ENCODE results near the gene TMEM80. TPM values are rescaled to one million over a fixed set of nuclear protein-coding genes. Genes with fewer than 3 reads are reported as not detected.
"Not testable (repeated sequence)": the region's sequence is repeated elsewhere in the genome, so short reads cannot be mapped to it uniquely, and the experiment has no call there.

TMEM80 gene
- total RNA-seq, 1 experiment from 2014 or later, result 25.4 TPM

DNA sequence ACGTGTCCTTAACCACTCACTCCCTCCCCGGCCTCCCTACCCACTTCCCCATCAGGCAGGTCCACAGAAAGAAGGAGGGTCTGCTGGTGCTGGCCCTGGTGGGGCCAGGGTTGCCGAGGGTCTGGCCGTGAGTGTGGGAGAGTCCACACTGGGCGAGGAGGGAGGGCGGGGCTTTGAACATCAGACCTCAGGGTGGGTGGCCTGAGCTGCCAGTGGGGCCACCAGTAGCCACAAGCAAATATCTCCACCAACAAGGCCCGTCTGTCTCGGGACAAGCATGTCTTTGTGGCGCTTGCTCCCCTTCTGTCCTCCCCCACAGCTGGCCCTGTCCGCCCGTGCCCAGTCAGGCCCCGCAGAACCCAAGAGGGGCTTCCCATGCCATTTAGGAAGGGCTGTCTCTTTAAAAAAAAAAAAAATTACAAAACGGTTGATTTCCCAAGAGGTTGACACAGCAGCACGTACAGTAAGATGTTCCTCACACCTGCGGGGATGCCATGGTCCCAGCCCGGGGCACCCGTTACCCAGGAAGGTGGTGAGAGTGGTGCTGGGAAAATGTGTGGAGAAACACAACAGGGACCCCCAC lies 34.0 kb downstream of the TMEM80 start:
- Histone ChIP-seq H3K9me3 (ENCODE audit: low read length) (no peaks in the 10 kb centered on the region), H3K4me1 (ENCODE audit: low read length) (peaks cover 27% of the 10 kb centered on the region), H2AFZ (ENCODE audit: low read length) (no peak overlapping the region), H3K27ac (ENCODE audit: low read length) (no peak overlapping the region), H3K79me2 (ENCODE audit: low read length) (no peaks in the 10 kb centered on the region), H3K9me2 (replicated peaks; ENCODE audit: insufficient read depth, low read length) (no peaks in the 10 kb centered on the region), H3K36me3 (ENCODE audit: insufficient read depth, low read length) (no peaks in the 10 kb centered on the region), H3K4me2 (ENCODE audit: low read depth, low read length, poor library complexity, severe bottlenecking) (no peak overlapping the region), H3K9ac (ENCODE audit: low read length) (peak overlapping the region; percentile 24; the same call in 1 of the 2 replicates), H4K20me1 (ENCODE audit: insufficient read depth, low read depth, low read length) (0 out of 2 replicates have a peak, but pooled peaks cover 4% of the 10 kb centered on the region), H3K27me3 (ENCODE audit: low read length) (no peaks in the 10 kb centered on the region), H3K4me3 (ENCODE audit: low read length) (no peak overlapping the region)
- DNase-seq, result no peak

DNA sequence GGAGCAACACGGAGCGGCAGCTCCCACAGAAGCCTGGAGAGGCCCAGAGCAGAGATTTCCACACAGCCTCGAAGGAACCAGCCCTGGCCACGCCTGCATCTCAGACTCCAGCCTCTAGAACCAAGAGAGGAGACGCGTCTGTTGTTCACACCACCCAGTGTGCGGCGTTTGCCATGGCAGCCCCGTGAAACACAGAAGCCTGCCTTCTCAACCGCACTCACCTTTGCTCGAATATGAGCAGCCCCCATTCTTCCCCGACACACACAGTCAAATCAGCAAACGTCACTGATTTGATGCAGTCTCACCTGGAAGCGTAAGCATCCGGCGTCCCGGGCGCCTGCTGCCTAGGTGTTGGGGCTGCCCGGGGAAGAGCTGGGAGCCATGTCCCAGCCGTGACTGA lies 37.5 kb downstream of the TMEM80 start:
- Histone ChIP-seq H3K9me3 (ENCODE audit: low read length) (no peaks in the 10 kb centered on the region), H3K4me3 (ENCODE audit: low read length) (no peak overlapping the region), H3K79me2 (ENCODE audit: low read length) (no peaks in the 10 kb centered on the region), H3K9me2 (replicated peaks; ENCODE audit: insufficient read depth, low read length) (no peaks in the 10 kb centered on the region), H3K4me2 (ENCODE audit: low read depth, low read length, poor library complexity, severe bottlenecking) (no peak overlapping the region), H3K27ac (ENCODE audit: low read length) (no peak overlapping the region), H3K27me3 (ENCODE audit: low read length) (no peaks in the 10 kb centered on the region), H3K9ac (ENCODE audit: low read length) (no peak overlapping the region), H2AFZ (ENCODE audit: low read length) (no peak overlapping the region), H4K20me1 (ENCODE audit: insufficient read depth, low read depth, low read length) (no peaks in the 10 kb centered on the region), H3K4me1 (ENCODE audit: low read length) (peaks cover 10% of the 10 kb centered on the region), H3K36me3 (ENCODE audit: insufficient read depth, low read length) (no peaks in the 10 kb centered on the region)
- DNase-seq, result no peak

DNA sequence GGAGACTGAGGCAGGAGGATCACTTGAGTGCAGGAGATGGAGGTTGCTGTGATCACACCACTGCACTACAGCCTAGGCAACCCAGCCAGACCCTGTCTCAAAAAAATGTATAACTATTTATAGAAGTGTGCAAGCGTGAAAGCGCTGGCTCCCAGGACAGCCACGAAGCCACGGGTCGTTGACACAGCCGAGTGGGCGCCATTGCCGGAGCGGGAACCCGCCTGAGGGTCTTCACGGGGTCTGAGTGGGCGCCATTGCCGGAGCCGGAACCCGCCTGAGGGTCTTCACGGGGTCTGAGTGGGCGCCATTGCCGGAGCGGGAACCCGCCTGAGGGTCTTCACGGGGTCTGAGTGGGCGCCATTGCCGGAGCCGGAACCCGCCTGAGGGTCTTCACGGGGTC lies 38.9 kb downstream of the TMEM80 start:
- not testable (repeated sequence) for H3K27me3 ChIP-seq (ENCODE audit: low read length); H3K9me3 ChIP-seq (ENCODE audit: low read length); DNase-seq; H3K36me3 ChIP-seq (ENCODE audit: insufficient read depth, low read length); H4K20me1 ChIP-seq (ENCODE audit: insufficient read depth, low read depth, low read length); H3K4me2 ChIP-seq (ENCODE audit: low read depth, low read length, poor library complexity, severe bottlenecking); H3K4me1 ChIP-seq (ENCODE audit: low read length); H3K9me2 ChIP-seq (replicated peaks; ENCODE audit: insufficient read depth, low read length); H3K79me2 ChIP-seq (ENCODE audit: low read length); H2AFZ ChIP-seq (ENCODE audit: low read length); H3K9ac ChIP-seq (ENCODE audit: low read length); H3K4me3 ChIP-seq (ENCODE audit: low read length); H3K27ac ChIP-seq (ENCODE audit: low read length)

DNA sequence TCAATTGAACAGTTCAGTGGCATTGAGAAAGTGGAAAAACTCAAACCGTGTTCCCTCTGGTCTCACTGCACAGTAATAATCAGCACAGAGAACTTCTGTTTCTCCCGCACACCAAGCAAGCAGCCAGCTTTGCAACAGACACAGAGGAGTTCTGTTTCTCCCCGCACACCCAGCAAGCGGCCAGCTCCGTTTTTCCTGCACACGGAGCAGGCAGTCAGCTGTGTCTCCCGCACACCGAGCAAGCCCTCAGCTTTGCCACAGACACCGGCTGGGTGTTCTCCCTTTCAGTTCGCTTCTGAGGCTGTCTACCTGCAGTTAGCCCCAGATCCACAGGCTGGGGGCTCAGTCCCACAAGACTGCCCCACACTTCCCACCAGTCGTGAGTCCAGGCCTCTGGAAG lies 41.8 kb downstream of the TMEM80 start:
- Histone ChIP-seq H3K79me2 (ENCODE audit: low read length) (no peaks in the 10 kb centered on the region), H3K36me3 (ENCODE audit: insufficient read depth, low read length) (no peaks in the 10 kb centered on the region), H3K27me3 (ENCODE audit: low read length) (no peaks in the 10 kb centered on the region), H3K27ac (ENCODE audit: low read length) (no peak overlapping the region), H4K20me1 (ENCODE audit: insufficient read depth, low read depth, low read length) (no peaks in the 10 kb centered on the region), H3K4me1 (ENCODE audit: low read length) (no peaks in the 10 kb centered on the region), H3K4me3 (ENCODE audit: low read length) (no peak overlapping the region), H3K4me2 (ENCODE audit: low read depth, low read length, poor library complexity, severe bottlenecking) (no peak overlapping the region), H3K9me3 (ENCODE audit: low read length) (no peaks in the 10 kb centered on the region), H3K9ac (ENCODE audit: low read length) (no peak overlapping the region), H2AFZ (ENCODE audit: low read length) (no peak overlapping the region), H3K9me2 (replicated peaks; ENCODE audit: insufficient read depth, low read length) (no peaks in the 10 kb centered on the region)
- no peak for DNase-seq

DNA sequence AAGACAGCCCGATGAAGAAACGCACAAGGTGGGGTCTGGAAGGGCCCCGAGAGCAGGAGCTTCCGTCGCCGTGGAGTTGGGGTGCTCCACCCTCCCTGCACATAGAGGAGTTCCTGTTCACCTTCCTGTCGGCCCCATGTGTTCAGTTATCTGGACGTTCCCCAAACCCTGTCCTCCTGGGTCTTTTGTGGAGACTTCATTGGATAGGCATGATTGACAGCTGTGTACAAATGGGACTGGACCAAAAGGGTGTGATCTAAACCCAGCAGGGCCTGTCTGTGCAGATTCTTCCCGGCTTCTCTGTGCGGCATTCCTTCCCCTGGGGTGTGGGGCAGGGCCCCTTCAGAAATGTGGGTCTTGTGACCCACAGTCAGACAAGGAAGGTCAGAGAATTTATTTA lies 42.3 kb downstream of the TMEM80 start:
- H2AFZ ChIP-seq (ENCODE audit: low read length); H3K4me2 ChIP-seq (ENCODE audit: low read depth, low read length, poor library complexity, severe bottlenecking); H3K4me3 ChIP-seq (ENCODE audit: low read length); H3K9me2 ChIP-seq (replicated peaks; ENCODE audit: insufficient read depth, low read length); H3K9ac ChIP-seq (ENCODE audit: low read length); H3K27me3 ChIP-seq (ENCODE audit: low read length); H3K4me1 ChIP-seq (ENCODE audit: low read length); H3K9me3 ChIP-seq (ENCODE audit: low read length); H3K27ac ChIP-seq (ENCODE audit: low read length); H4K20me1 ChIP-seq (ENCODE audit: insufficient read depth, low read depth, low read length); DNase-seq; H3K79me2 ChIP-seq (ENCODE audit: low read length); H3K36me3 ChIP-seq (ENCODE audit: insufficient read depth, low read length): not testable (repeated sequence)

DNA sequence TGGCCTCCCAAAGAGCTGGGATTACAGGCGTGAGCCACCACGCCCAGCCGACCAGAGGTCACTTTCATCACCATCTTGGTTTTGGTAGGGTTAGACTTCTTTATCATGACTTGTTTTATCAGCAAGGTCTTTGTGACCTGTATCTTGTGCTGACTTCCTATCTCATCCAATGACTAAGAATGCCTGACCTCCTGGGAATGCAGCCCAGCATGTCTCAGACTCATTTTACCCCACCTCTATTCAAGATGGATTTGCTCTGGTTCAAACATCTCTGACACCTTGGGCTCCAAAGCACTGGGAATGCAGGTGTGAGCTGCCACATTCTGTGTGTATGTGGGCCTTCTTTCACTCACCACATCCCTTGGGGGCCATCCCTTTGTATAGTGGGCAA lies 46.5 kb downstream of the TMEM80 start:
- H2AFZ ChIP-seq (ENCODE audit: low read length), result no peak overlapping the region
- H3K4me1 ChIP-seq (ENCODE audit: low read length), result peaks cover 8% of the 10 kb centered on the region
- no peaks in the 10 kb centered on the region for H3K27me3 ChIP-seq (ENCODE audit: low read length)
- H3K4me2 ChIP-seq (ENCODE audit: low read depth, low read length, poor library complexity, severe bottlenecking), result no peak overlapping the region
- H3K9me3 ChIP-seq (ENCODE audit: low read length), result no peaks in the 10 kb centered on the region
- H3K27ac ChIP-seq (ENCODE audit: low read length), result no peak overlapping the region
- H3K79me2 ChIP-seq (ENCODE audit: low read length), result no peaks in the 10 kb centered on the region
- H3K4me3 ChIP-seq (ENCODE audit: low read length), result no peak overlapping the region
- no peaks in the 10 kb centered on the region for H4K20me1 ChIP-seq (ENCODE audit: insufficient read depth, low read depth, low read length)
- no peak overlapping the region for H3K9ac ChIP-seq (ENCODE audit: low read length)
- no peaks in the 10 kb centered on the region for H3K9me2 ChIP-seq (replicated peaks; ENCODE audit: insufficient read depth, low read length)
- DNase-seq, result no peak
- H3K36me3 ChIP-seq (ENCODE audit: insufficient read depth, low read length), result no peaks in the 10 kb centered on the region

DNA sequence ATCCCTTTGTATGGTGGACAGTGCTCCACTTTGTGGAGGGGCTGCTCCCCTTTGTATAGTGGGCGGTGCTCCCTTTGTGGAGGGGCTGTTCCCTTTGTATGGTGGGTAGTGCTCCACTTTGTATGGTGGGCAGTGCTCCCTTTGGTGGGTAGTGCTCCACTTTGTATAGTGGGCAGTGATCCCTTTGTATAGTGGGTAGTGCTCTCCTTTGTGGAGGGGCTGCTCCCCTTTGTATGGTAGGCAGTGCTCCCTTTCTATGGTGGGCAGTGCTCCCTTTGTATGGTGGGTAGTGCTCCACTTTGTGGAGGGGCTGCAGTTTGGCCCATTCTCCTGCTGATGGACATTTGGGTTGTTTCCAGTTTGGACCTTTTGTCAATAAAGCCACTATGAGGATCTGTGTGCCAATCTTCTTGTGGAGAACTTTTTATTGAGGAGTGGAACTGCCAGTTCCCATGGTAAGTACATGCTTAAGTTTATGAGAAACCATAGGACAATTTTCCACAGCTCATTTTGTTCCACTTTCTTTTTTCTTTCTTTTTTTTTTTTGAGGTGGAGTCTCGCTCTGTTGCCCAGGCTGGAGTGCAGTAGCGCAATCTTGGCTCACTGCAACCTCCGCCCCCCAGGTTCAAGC lies 47.1 kb downstream of the TMEM80 start:
- Histone ChIP-seq H3K9ac (ENCODE audit: low read length) (no peak overlapping the region), H2AFZ (ENCODE audit: low read length) (no peak overlapping the region), H3K36me3 (ENCODE audit: insufficient read depth, low read length) (no peaks in the 10 kb centered on the region), H3K4me2 (ENCODE audit: low read depth, low read length, poor library complexity, severe bottlenecking) (no peak overlapping the region), H3K27ac (ENCODE audit: low read length) (no peak overlapping the region), H3K4me3 (ENCODE audit: low read length) (no peak overlapping the region), H3K9me3 (ENCODE audit: low read length) (no peaks in the 10 kb centered on the region), H3K27me3 (ENCODE audit: low read length) (no peaks in the 10 kb centered on the region), H4K20me1 (ENCODE audit: insufficient read depth, low read depth, low read length) (no peaks in the 10 kb centered on the region; the same call in 1 of the 2 replicates), H3K79me2 (ENCODE audit: low read length) (peaks cover 5% of the 10 kb centered on the region), H3K4me1 (ENCODE audit: low read length) (peaks cover 8% of the 10 kb centered on the region), H3K9me2 (replicated peaks; ENCODE audit: insufficient read depth, low read length) (no peaks in the 10 kb centered on the region)
- no peak for DNase-seq

DNA sequence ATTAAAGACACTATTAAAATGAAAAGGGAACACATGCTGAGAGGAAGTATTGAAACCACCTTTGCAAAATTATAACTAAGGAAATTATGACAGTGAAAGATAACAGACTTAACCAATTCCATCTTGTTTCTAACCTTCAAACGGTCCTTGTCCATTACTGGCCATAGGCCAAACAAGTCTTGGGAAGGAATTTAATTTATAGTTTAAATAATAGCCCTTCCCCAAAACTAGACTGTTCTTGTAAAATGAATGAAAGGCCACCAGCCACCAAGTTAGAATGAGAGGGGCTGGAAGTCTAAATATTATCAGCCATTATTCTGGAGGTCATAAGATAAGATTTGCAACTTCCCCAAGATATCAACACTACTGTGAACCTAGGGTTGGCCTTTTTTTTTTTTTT lies 49.8 kb downstream of the TMEM80 start:
- no peak overlapping the region for H3K9ac ChIP-seq (ENCODE audit: low read length)
- H3K4me3 ChIP-seq (ENCODE audit: low read length), result no peak overlapping the region
- no peaks in the 10 kb centered on the region; the same call in 1 of the 2 replicates for H3K36me3 ChIP-seq (ENCODE audit: insufficient read depth, low read length)
- H2AFZ ChIP-seq (ENCODE audit: low read length), result no peak overlapping the region
- peaks cover 19% of the 10 kb centered on the region for H3K4me1 ChIP-seq (ENCODE audit: low read length)
- H4K20me1 ChIP-seq (ENCODE audit: insufficient read depth, low read depth, low read length), result no peaks in the 10 kb centered on the region; the same call in 1 of the 2 replicates
- no peaks in the 10 kb centered on the region for H3K9me3 ChIP-seq (ENCODE audit: low read length)
- H3K27ac ChIP-seq (ENCODE audit: low read length), result no peak overlapping the region
- peaks cover 32% of the 10 kb centered on the region for H3K79me2 ChIP-seq (ENCODE audit: low read length)
- H3K9me2 ChIP-seq (replicated peaks; ENCODE audit: insufficient read depth, low read length), result no peaks in the 10 kb centered on the region
- no peak overlapping the region for H3K4me2 ChIP-seq (ENCODE audit: low read depth, low read length, poor library complexity, severe bottlenecking)
- no peaks in the 10 kb centered on the region for H3K27me3 ChIP-seq (ENCODE audit: low read length)
- no peak for DNase-seq

Data from Karpas-422 (cell line).